NCI-H128 (cell line): Measurements from ENCODE around the gene FMN2.

ENCODE experiments used
- DNase-seq: peaks from one replicate; lab custom pipeline; 2025; ENCODE audit not compliant: unreplicated experiment; lab: John Stamatoyannopoulos, UW

Gene FMN2

DNA sequence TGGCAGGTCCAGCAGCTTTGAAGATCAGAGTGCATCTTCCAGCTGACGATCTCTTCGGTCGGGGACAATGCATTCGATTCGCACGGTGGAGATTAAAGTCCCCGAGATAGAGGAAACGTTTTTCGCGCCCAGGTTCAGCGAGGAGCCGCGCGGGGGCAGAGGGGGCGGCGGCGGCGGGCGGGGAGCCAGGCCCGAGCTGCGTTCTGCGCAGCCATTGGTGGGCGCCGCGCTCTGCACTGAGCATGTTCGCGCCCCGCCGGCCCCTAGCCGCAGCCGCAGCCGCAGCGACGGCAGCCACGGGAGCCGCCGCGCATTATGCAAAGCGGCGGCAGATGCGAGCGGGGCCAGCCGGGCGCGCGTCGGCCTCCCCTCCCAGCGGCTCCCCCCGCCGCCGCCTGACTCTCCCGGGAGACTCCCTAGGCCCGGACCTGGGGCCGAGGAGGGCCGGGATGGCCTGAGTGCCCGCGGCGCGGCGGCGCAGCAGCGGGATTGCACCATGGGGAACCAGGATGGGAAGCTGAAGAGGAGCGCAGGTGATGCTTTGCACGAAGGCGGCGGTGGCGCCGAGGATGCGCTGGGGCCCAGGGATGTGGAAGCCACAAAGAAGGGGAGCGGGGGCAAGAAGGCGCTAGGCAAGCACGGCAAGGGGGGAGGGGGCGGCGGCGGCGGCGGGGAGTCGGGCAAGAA is at the start of gene FMN2:
Gene FMN2, plus strand, starts transcription at position 270 of the 687 bp plus-strand sequence. Its CDS starts 227 bp downstream, at position 497.
- peak; percentile 83 for DNase-seq

GRCh38 chr1:240044620-240045019 is 47.1 kb upstream of the FMN2 start:
- no peak for DNase-seq

DNA sequence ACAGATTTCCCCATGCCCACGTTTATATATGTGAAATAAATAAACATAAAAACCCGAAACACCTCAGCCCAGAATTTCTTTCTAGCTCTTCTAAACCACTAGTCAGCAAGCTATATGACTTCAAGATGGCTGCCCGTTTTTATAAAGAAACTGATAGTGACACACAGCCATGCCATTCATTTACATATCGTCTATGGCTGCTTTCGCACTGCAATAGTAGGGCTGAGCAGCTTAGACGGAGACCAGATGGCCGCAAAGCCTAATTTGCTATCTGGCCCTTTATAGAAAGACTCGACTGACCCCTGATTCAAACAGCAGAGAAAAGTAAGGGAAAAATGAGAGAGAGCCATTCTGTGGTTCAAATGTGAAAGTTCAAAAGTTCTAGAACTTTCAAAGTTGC is 45.7 kb upstream of the FMN2 start:
- DNase-seq = no peak

- DNase-seq = no peak
Observed at GRCh38 chr1:240054109-240054701, 37.5 kb upstream of the FMN2 start.

- no peak for DNase-seq
Observed at GRCh38 chr1:240055936-240056335, 35.7 kb upstream of the FMN2 start.

DNA sequence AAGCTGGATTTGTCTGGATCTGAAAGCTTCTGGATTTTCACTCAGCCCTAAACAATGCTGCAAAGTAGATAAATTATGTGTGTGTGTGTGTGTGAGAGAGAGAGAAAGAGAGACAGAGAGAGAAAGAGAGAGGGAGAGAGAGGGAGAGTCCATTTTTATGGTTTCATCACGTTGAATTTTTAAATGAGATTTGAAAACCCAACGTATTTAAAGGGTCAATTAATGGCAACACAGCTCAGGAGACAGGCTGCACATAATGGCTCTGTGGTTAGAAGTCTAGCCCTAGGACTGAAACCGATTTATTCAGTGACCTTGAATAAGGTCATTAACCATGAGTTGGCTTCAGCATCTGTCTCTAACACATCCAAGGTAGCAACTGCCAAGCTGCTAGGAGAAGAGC is 35.3 kb upstream of the FMN2 start:
- no peak for DNase-seq

DNA sequence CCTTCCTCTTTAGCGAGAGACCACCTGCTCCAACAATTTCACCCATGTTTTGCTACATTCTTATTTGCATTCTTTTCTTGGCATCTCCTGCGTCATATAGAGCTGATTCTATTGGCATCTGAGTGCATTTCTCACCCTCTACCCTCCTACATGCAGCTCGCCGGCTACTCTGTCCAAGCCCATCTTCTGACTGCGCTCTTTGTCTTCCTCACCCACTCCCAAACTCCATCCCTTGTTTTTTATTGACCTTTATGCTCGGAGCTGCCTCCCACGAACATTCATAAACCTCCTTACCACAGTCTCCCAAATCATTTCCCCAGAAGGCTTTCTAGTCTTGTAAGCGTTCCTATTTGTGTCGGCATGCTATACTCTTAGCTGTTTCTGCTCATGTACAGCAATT is 33.6 kb upstream of the FMN2 start:
- no peak for DNase-seq

DNA sequence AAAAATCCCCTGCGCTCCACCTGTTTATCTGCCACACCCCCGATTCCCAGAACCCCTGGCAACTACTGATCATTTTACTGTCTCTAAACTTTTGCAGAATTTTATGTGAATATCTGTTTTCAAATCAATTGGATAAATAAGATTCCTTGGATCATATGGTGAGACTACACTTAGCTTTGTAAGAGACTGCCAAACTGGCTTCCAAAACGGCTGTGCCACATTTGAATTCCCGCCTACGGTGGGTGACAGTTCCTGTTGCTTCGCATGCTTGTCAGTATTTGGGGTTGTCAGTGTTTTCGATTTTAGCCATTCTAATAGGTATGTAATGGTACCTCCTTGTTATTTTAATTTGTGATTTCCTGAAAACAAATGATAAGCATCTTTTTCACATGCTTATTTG is 22.7 kb upstream of the FMN2 start:
- no peak for DNase-seq

DNA sequence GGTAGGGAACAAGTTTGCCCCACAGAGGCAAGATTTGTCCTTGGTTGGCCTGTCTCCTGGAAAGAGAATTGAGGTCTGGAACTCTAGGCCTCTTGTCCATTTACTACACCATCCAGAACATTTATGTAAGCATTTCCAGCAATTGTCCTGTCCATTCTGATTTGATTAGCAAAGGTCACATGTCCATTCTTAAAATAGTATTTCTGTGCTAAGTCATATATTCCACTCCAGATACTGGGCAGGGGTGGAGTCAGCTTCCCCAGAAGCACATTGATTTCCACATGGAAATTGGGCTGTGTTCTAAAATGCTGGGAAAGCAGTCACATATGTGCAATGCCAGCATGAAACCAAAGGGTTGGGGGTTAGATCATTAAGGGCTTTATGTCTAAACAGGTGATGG is 21.5 kb upstream of the FMN2 start:
- DNase-seq = no peak

- DNase-seq = no peak
Observed at GRCh38 chr1:240073097-240073496, 18.6 kb upstream of the FMN2 start.

- DNase-seq = no peak
Observed at GRCh38 chr1:240074422-240074821, 17.3 kb upstream of the FMN2 start.

- no peak for DNase-seq
Observed at GRCh38 chr1:240074908-240075307, 16.8 kb upstream of the FMN2 start.

DNA sequence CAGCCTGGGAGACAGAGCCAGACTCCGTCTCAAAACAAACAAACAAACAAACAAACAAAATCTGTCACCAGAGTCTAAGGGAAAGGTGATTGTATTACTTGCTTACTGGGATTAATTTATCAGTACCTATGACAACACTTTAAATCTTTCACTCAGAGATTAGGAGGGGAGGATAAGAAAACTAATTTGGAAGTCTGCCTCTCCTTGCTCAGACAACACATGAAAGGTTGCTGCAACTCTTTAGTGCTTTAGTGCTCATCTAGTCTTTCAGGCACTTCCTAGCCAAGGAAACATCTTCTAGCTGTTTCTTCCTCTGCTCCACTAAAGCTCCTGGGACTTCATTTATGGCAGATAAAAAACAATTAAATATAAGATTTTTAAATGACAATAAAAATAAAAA is 7.3 kb upstream of the FMN2 start:
- DNase-seq = no peak

GRCh38 chr1:240084749-240085148 is 6.9 kb upstream of the FMN2 start:
- DNase-seq = no peak

GRCh38 chr1:240086726-240087125 is 5.0 kb upstream of the FMN2 start:
- no peak for DNase-seq

GRCh38 chr1:240090014-240090413 is 1.7 kb upstream of the FMN2 start:
- no peak for DNase-seq

- no peak for DNase-seq
Observed at GRCh38 chr1:240090957-240091600, 604 bp upstream of the FMN2 start.

DNA sequence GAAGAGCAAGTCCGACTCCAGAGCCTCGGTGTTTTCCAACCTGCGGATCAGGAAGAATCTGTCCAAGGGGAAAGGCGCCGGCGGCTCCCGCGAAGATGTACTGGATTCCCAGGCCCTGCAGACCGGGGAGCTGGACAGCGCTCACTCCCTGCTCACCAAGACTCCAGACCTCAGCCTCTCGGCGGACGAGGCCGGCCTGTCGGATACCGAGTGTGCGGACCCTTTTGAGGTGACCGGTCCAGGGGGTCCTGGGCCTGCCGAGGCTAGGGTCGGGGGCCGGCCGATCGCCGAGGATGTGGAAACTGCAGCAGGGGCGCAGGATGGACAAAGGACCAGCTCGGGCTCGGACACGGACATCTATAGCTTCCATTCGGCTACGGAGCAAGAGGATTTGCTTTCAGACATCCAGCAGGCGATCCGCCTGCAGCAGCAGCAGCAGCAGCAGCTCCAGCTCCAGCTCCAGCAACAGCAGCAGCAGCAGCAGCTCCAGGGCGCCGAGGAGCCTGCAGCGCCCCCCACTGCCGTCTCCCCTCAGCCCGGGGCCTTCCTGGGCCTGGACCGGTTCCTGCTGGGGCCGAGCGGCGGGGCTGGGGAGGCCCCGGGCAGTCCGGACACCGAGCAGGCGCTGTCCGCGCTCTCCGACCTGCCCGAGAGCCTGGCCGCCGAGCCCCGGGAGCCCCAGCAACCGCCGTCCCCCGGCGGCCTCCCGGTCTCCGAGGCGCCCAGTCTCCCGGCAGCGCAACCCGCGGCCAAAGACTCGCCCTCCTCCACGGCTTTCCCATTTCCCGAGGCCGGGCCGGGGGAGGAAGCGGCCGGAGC is 827 bp downstream of the FMN2 start:
- DNase-seq = no peak

- DNase-seq = no peak
Observed at GRCh38 chr1:240093120-240093961, 1.7 kb downstream of the FMN2 start.

GRCh38 chr1:240094041-240094722 is 2.5 kb downstream of the FMN2 start:
- no peak for DNase-seq
